Urinary bladder (tissue), 4 donors: ENCODE measurements around the gene KLHL30. TPM values are rescaled to one million over a fixed set of nuclear protein-coding genes. Genes with fewer than 3 reads are reported as not detected.
"Not testable (repeated sequence)": the region's sequence is repeated elsewhere in the genome, so short reads cannot be mapped to it uniquely, and the experiment has no call there.

ENCODE experiments used
- DNase-seq: peaks from one replicate; pipeline ENCODE4 v3.0.0-alpha.2; 2015; ENCODE audit errors: extremely low spot score
- H3K27ac ChIP-seq: one replicate; pipeline ENCODE4 v1.5.1; 2013; ENCODE audit warnings: low read depth, mild to moderate bottlenecking, moderate library complexity
- H3K36me3 ChIP-seq: one replicate; pipeline ENCODE4 v1.6.1; 2013; ENCODE audit warnings: mild to moderate bottlenecking, moderate library complexity; ENCODE audit not compliant: insufficient read depth
- H3K4me1 ChIP-seq: one replicate; pipeline ENCODE4 v1.6.1; 2013; ENCODE audit warnings: mild to moderate bottlenecking, moderate library complexity; ENCODE audit not compliant: insufficient read depth
- H3K4me3 ChIP-seq: one replicate; pipeline ENCODE4 v1.5.1; 2013; ENCODE audit warnings: low read depth, low read length
- WGBS: extraction: QIAGEN DNeasy Blood & Tissue Kit; methylation state at CpG from one replicate; pipeline ENCODE4 v1.1.7; 2013; 5-methylcytosine and 5-hydroxymethylcytosine counted together
- polyA plus RNA-seq: library from polyadenylated mRNA; stranded (reverse); fragments of 200-250 nt; gene quantifications from one replicate; pipeline ENCODE4 v1.2.3, GENCODE V29; 2013
- total RNA-seq: library from RNA; depleted of rRNA; stranded (reverse); fragments of >200 nt; gene quantifications from one replicate; pipeline ENCODE4 v1.2.3, GENCODE V29; 2014
- donor health status: healthy with polysubstance abuse.
- donor health status: healthy.

The KLHL30 gene
- total and polyA plus RNA-seq, 2 donors, result 0.95 to 1.8 TPM

GRCh38 chr2:238169048-238169707 is 30.7 kb downstream of the KLHL30 start:
- no peak overlapping the region for H3K4me3 ChIP-seq
- WGBS, result 46% methylated on average over 6 of the region's 6 CpGs
- H3K27ac ChIP-seq, result no peak overlapping the region
- peaks cover 4% of the 10 kb centered on the region for H3K36me3 ChIP-seq
- no peak for DNase-seq
- no peaks in the 10 kb centered on the region for H3K4me1 ChIP-seq

GRCh38 chr2:238169708-238170251 is 31.3 kb downstream of the KLHL30 start:
- no peak overlapping the region for H3K27ac ChIP-seq
- peaks cover 4% of the 10 kb centered on the region for H3K36me3 ChIP-seq
- no peak for DNase-seq
- WGBS, result 51% methylated on average over 5 of the region's 5 CpGs
- no peak overlapping the region for H3K4me3 ChIP-seq
- H3K4me1 ChIP-seq, result no peaks in the 10 kb centered on the region

GRCh38 chr2:238170386-238171071 is 32.1 kb downstream of the KLHL30 start:
- Histone ChIP-seq H3K4me1 (no peaks in the 10 kb centered on the region), H3K36me3 (peaks cover 4% of the 10 kb centered on the region), H3K4me3 (no peak overlapping the region), H3K27ac (no peak overlapping the region)
- WGBS, result 90% methylated on average over 21 of the region's 21 CpGs
- no peak for DNase-seq

- not testable (repeated sequence) for H3K4me3 ChIP-seq, H3K27ac ChIP-seq, H3K4me1 ChIP-seq, H3K36me3 ChIP-seq, DNase-seq
- WGBS, result 90% methylated on average over 5 of the region's 5 CpGs
Observed at GRCh38 chr2:238171072-238171431, 32.6 kb downstream of the KLHL30 start.

- no peak overlapping the region for H3K27ac ChIP-seq
- peaks cover 4% of the 10 kb centered on the region for H3K36me3 ChIP-seq
- no peaks in the 10 kb centered on the region for H3K4me1 ChIP-seq
- 89% methylated on average over 9 of the region's 9 CpGs for WGBS
- no peak for DNase-seq
- H3K4me3 ChIP-seq, result no peak overlapping the region
Observed at GRCh38 chr2:238171575-238172187, 33.2 kb downstream of the KLHL30 start.

- DNase-seq, result no peak
- no peak overlapping the region for H3K27ac ChIP-seq
- no peak overlapping the region for H3K4me3 ChIP-seq
- WGBS, result 91% methylated on average over 14 of the region's 14 CpGs
- H3K36me3 ChIP-seq, result peaks cover 4% of the 10 kb centered on the region
- H3K4me1 ChIP-seq, result no peaks in the 10 kb centered on the region
Observed at GRCh38 chr2:238172439-238172838, 34.0 kb downstream of the KLHL30 start.

- H3K4me3 ChIP-seq, result no peak overlapping the region
- peaks cover 4% of the 10 kb centered on the region for H3K36me3 ChIP-seq
- H3K27ac ChIP-seq, result no peak overlapping the region
- H3K4me1 ChIP-seq, result no peaks in the 10 kb centered on the region
- WGBS, result 92% methylated on average over 2 of the region's 2 CpGs
- no peak for DNase-seq
Observed at GRCh38 chr2:238173692-238174091, 35.2 kb downstream of the KLHL30 start.

GRCh38 chr2:238174291-238174690 is 35.8 kb downstream of the KLHL30 start:
- no peak for DNase-seq
- Histone ChIP-seq H3K36me3 (peaks cover 4% of the 10 kb centered on the region), H3K4me3 (no peak overlapping the region), H3K27ac (no peak overlapping the region), H3K4me1 (no peaks in the 10 kb centered on the region)
- 93% methylated on average over 8 of the region's 8 CpGs for WGBS

- H3K4me1 ChIP-seq, result no peaks in the 10 kb centered on the region
- H3K27ac ChIP-seq, result no peak overlapping the region
- no peak for DNase-seq
- no peak overlapping the region for H3K4me3 ChIP-seq
- WGBS, result 76% methylated on average over 3 of the region's 3 CpGs
- H3K36me3 ChIP-seq, result peaks cover 4% of the 10 kb centered on the region
Observed at GRCh38 chr2:238174701-238175100, 36.2 kb downstream of the KLHL30 start.

GRCh38 chr2:238176613-238177012 is 38.1 kb downstream of the KLHL30 start:
- Histone ChIP-seq H3K27ac (no peak overlapping the region), H3K36me3 (peaks cover 4% of the 10 kb centered on the region), H3K4me3 (no peak overlapping the region), H3K4me1 (no peaks in the 10 kb centered on the region)
- no peak for DNase-seq

GRCh38 chr2:238180554-238180953 is 42.1 kb downstream of the KLHL30 start:
- Histone ChIP-seq H3K4me3 (no peak overlapping the region), H3K27ac (no peak overlapping the region), H3K36me3 (peaks cover 8% of the 10 kb centered on the region), H3K4me1 (no peaks in the 10 kb centered on the region)
- 83% methylated on average over 5 of the region's 5 CpGs for WGBS
- DNase-seq, result no peak

- WGBS, result 83% methylated on average over 6 of the region's 6 CpGs
- H3K4me1 ChIP-seq, result no peaks in the 10 kb centered on the region
- peaks cover 8% of the 10 kb centered on the region for H3K36me3 ChIP-seq
- H3K27ac ChIP-seq, result no peak overlapping the region
- no peak for DNase-seq
- no peak overlapping the region for H3K4me3 ChIP-seq
Observed at GRCh38 chr2:238182362-238182761, 43.9 kb downstream of the KLHL30 start.

GRCh38 chr2:238183821-238184220 is 45.4 kb downstream of the KLHL30 start:
- H3K36me3 ChIP-seq, result peaks cover 12% of the 10 kb centered on the region
- no peak overlapping the region for H3K27ac ChIP-seq
- no peaks in the 10 kb centered on the region for H3K4me1 ChIP-seq
- no peak for DNase-seq
- 81% methylated on average over 4 of the region's 4 CpGs for whole genome bisulfite sequencing
- H3K4me3 ChIP-seq, result no peak overlapping the region
